SK-N-MC (cell line): ENCODE results near the gene SLC1A5.

Source experiments
- EZH2 ChIP-seq: fragments of 200-600 bp; sonication (generic); IDR thresholded peaks from one replicate; pipeline ENCODE4 v1.6.1; 2017; ENCODE audit warnings: antibody characterized with exemption
- FOXP2 ChIP-seq: optimal IDR thresholded peaks from 2 replicates; pipeline ENCODE3; 2011; ENCODE audit warnings: mild to moderate bottlenecking, moderate library complexity; ENCODE audit not compliant: insufficient read depth; ENCODE audit errors: extremely low read length, control extremely low read depth
- POLR2AphosphoS5 ChIP-seq: IDR thresholded peaks from 2 replicates; pipeline ENCODE4 v1.6.1; 2012; ENCODE audit warnings: mild to moderate bottlenecking, low read depth, low read length, borderline replicate concordance

- TF ChIP-seq EZH2: no peak
- no peak for TF ChIP-seq POLR2AphosphoS5
- TF ChIP-seq FOXP2: no peak
These were observed 45.7 kb upstream of the SLC1A5 start for GRCh38 chr19:46834121-46834520.
